GM12864 (cell line): ENCODE data around the gene GPR152.

Experiments used
- DNase-seq: peaks from one replicate; pipeline ENCODE4 v3.0.0-alpha.2; 2011; ENCODE audit warnings: low read depth
- H3K4me3 ChIP-seq: 2 replicates; pipeline ENCODE4 v1.5.1; 2011; ENCODE audit warnings: mild to moderate bottlenecking, low read depth, low read length, control low read depth
- TF ChIP-seq, protein P1 (sequence below): IDR thresholded peaks from 2 replicates; pipeline ENCODE4 v1.5.1; 2011; ENCODE audit warnings: low read depth, mild to moderate bottlenecking, moderate library complexity, low read length, control low read depth, inconsistent platforms; ENCODE audit errors: missing control alignments

Gene GPR152

DNA sequence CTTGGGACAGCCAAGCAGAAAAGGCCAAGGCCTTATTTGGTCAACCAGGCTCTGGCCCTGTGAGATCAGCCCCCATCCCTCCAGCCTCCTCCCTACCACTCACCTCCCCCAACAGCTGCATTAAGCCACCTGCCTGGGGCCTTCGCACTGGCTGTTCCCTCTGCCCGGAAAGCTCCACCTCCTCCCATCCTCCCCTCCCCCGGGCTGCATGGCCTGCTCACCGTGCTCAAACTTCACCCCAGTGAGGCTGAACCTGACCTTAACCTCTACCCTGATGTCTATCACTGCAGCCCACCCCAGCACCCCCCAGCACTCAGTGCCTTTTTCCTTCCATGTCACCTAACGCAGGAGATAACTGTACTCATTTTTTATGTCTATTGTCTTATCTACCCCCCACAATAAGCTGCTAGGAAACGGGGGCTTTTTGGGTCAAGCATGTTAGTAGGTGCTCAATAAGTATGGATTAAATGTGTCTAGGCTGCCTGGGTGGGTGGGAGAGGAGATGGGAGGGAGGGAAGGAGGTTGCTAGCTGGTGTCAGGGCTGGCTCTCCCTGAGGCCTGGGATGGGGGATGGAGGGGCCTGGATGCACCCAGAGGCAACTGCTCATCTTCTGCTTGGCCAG lies 16.0 kb downstream of the GPR152 start:
- TF ChIP-seq, protein P1, sequence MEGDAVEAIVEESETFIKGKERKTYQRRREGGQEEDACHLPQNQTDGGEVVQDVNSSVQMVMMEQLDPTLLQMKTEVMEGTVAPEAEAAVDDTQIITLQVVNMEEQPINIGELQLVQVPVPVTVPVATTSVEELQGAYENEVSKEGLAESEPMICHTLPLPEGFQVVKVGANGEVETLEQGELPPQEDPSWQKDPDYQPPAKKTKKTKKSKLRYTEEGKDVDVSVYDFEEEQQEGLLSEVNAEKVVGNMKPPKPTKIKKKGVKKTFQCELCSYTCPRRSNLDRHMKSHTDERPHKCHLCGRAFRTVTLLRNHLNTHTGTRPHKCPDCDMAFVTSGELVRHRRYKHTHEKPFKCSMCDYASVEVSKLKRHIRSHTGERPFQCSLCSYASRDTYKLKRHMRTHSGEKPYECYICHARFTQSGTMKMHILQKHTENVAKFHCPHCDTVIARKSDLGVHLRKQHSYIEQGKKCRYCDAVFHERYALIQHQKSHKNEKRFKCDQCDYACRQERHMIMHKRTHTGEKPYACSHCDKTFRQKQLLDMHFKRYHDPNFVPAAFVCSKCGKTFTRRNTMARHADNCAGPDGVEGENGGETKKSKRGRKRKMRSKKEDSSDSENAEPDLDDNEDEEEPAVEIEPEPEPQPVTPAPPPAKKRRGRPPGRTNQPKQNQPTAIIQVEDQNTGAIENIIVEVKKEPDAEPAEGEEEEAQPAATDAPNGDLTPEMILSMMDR, result no peak
- DNase-seq, result peak; percentile 75
- peak overlapping the region; percentile 87 for H3K4me3 ChIP-seq

DNA sequence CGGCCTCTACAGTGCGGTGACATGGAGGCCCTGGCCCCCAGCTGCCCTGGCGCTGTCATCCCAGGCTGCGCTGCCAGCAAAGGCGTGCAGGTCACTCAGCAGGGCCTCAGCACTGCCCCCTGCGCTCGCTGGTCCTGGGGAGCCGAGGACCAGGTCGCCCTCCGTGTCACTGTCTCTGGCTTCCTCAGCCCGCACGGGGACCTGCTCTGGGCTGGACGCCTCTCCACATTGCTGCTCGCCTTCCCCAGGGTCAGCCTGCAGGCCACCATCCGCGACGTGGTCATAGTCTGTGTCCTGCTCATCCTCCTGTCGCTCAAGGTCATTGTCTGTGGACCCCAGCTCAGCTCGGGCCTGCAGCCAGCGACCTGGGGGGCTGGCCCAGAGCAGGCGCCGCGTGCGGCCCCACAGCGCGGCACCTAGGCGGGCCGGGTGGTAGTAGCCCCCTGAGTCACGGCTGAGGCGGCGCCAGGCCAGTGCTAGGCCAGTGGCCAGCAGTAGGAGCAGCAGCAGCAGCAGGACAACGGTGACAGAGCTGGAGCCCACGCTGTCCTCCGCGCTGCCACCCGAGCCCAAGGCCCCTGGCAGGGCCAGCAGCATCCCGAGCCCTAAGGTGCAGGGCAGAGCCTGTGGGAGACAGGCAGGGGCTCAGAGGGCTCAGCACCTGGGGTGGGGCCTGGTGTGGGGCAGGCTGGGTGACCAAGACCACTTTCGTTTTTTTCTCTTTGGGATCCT lies 16.6 kb downstream of the GPR152 start:
- DNase-seq, result no peak
- TF ChIP-seq, protein P1, result no peak
- peak overlapping the region; percentile 87 for H3K4me3 ChIP-seq

DNA sequence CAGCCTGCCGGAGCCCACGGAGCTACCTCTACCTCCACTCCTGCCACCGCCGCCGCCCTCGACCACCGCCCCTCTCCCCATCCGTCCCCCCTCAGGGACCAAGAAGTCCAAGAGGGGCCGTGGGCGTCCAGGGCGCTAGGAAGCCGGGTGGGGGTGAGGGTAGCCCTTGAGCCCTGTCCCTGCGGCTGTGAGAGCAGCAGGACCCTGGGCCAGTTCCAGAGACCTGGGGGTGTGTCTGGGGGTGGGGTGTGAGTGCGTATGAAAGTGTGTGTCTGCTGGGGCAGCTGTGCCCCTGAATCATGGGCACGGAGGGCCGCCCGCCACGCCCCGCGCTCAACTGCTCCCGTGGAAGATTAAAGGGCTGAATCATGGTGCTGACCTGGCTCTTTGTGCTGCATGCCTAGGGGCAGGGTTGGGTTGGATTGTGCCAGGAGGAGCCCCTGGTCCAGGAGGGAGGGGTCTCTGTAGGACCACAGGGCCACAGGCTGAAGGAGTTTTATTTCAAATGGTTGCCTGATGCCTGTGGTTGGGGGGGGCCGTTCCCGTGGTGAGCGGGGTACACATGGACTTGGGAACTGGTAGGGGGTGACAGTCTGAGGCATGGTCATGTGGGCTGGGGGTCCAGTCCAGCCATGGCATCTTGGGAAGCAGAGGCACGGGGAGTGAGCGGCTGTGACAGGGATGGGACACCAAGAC lies 17.4 kb downstream of the GPR152 start:
- H3K4me3 ChIP-seq, result peak overlapping the region; percentile 87
- no peak for DNase-seq
- TF ChIP-seq, protein P1, result no peak

DNA sequence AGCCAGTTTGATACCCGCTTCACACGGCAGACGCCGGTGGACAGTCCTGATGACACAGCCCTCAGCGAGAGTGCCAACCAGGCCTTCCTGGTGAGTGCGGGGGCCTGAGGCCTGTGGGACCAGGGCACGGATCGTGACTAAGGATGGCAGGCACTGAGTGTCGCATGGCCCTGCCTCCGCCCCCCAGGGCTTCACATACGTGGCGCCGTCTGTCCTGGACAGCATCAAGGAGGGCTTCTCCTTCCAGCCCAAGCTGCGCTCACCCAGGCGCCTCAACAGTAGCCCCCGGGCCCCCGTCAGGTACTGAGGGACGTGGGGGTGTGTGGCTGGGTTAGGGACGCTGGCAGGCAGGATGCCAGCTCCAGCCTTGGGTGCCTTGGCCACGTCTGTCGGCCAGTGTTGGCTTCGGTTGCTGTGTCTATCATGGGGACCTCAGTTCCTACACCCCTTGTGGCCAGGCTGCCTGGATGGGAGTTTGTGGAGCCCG lies 18.1 kb downstream of the GPR152 start:
- H3K4me3 ChIP-seq, result peak overlapping the region; percentile 87

DNA sequence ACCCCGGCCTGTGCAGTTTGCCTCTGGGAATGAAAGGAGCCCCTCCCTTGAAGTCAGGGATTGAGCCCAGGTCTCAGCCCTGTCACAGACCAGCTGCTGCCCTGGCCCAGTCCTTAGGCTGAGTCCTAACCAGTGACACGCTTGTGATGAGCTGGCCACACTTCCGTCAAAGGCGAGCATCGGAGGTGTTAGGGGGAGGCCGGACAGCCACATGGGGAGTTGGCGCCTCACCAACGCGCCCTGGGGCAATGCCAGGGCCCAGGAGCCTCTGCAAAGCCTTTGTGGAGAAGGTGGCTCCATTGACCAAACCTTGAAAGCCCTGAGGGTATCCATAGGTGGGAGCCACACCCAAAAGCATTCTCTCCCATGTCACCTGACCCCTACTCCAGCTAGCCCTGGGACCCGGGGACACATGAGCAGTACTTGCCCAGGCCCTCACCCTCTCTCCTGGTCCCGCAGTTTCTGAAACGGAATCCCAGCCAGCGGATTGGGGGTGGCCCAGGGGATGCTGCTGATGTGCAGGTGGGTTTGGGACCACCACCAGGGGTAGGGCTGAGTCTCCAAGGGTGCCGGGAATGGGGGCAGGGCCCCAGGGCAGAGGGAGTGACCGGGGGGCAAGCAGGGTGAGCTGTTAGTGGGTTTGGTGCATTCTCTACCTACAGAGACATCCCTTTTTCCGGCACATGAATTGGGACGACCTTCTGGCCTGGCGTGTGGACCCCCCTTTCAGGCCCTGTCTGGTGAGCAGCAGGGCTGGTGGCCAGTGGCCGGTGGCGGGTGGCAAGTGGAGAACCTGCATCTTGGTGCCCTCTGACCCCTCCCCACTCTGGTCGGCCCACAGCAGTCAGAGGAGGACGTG lies 18.8 kb downstream of the GPR152 start:
- no peak overlapping the region for H3K4me3 ChIP-seq
- TF ChIP-seq, protein P1, result no peak
- no peak for DNase-seq

More for the DNA sequence above, 18.1 kb downstream of the GPR152 start:
- DNase-seq, result no peak
- TF ChIP-seq, protein P1, result no peak

DNA sequence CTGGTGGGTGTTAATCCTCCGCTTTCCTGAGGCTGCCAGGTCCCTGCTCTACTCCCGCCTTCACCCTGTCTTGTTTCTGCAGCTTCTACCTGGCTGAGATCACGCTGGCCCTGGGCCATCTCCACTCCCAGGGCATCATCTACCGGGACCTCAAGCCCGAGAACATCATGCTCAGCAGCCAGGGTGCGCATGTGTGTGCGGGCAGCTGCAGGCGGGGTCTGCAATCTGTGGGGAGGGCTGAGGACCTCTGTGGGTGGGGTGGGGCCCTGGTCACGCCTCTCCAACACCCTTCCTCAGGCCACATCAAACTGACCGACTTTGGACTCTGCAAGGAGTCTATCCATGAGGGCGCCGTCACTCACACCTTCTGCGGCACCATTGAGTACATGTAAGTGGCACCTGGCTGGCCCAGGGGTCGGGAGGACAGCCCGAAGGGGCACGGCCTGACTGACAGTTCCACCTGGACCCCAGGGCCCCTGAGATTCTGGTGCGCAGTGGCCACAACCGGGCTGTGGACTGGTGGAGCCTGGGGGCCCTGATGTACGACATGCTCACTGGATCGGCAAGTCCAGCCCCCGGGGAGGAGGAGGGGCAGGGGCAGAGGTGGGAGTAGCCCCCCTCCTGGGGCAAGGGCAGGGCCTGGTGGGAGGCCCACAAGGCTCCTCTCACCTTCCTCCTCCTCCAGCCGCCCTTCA lies 19.7 kb downstream of the GPR152 start:
- no peak for DNase-seq
- TF ChIP-seq, protein P1, result no peak

More for the DNA sequence above, 19.7 kb downstream of the GPR152 start:
- no peak overlapping the region for H3K4me3 ChIP-seq
